Skeletal muscle tissue (tissue), 4 donors: ENCODE measurements around the gene LRG1. TPM values are rescaled to one million over a fixed set of nuclear protein-coding genes. Genes with fewer than 3 reads are reported as not detected.

Source experiments
- H3K27ac ChIP-seq: one replicate; pipeline ENCODE4 v1.7.0; 2013; ENCODE audit warnings: mild to moderate bottlenecking, low read depth, low read length, inconsistent platforms
- H3K27me3 ChIP-seq, 3 donors: one replicate each; pipeline ENCODE4 v1.7.0; 2013; ENCODE audit warnings: low read length in 3 of 3; ENCODE audit not compliant: control insufficient read depth in 3 of 3, insufficient read depth in 3 of 3
- H3K36me3 ChIP-seq, 3 donors: one replicate each; pipeline ENCODE4 v1.7.0; 2013; ENCODE audit warnings: low read length in 3 of 3; ENCODE audit not compliant: control insufficient read depth in 3 of 3, insufficient read depth in 3 of 3
- H3K4me1 ChIP-seq, 3 donors: one replicate each; pipeline ENCODE4 v1.7.0; 2013; ENCODE audit warnings: low read length in 3 of 3, mild to moderate bottlenecking in 3 of 3; ENCODE audit not compliant: control insufficient read depth in 3 of 3, insufficient read depth in 3 of 3
- H3K4me3 ChIP-seq, 3 donors: one replicate each; pipeline ENCODE4 v1.7.0; 2013; ENCODE audit warnings: low read length in 3 of 3
- H3K9ac ChIP-seq, 3 donors: one replicate each; pipeline ENCODE4 v1.7.0; 2013; ENCODE audit warnings: low read length in 3 of 3, mild to moderate bottlenecking in 3 of 3, moderate library complexity in 2 of 3, low read depth in 1 of 3
- H3K9me3 ChIP-seq, 3 donors: one replicate each; pipeline ENCODE4 v1.7.0; 2013; ENCODE audit warnings: low read length in 3 of 3; ENCODE audit not compliant: control insufficient read depth in 3 of 3
- total RNA-seq: library from RNA; depleted of rRNA; stranded (reverse); fragments of >200 nt; gene quantifications from one replicate; pipeline ENCODE4 v1.2.3, GENCODE V29; 2014
- donor health status: Osteomylitis.

LRG1 gene
- total RNA-seq, 1 donor from 2014 or later: 0.52 TPM

GRCh38 chr19:4497770-4498389 is 42.0 kb downstream of the LRG1 start:
- Histone ChIP-seq H3K27me3 (no peaks in the 10 kb centered on the region), H3K27ac (no peak overlapping the region), H3K36me3 (peaks cover 42 to 58% (median 52%) of the 10 kb centered on the region in 3 donors), H3K4me3 (no peak overlapping the region), H3K9ac (no peak overlapping the region), H3K4me1 (peaks cover 0 to 7% (median 0%) of the 10 kb centered on the region in 3 donors), H3K9me3 (no peaks in the 10 kb centered on the region)

GRCh38 chr19:4496304-4496703 is 43.5 kb downstream of the LRG1 start:
- Histone ChIP-seq H3K27ac (no peak overlapping the region), H3K4me1 (peaks cover 0 to 10% (median 0%) of the 10 kb centered on the region in 3 donors), H3K4me3 (no peak overlapping the region), H3K36me3 (peaks cover 38 to 53% (median 51%) of the 10 kb centered on the region in 3 donors), H3K9me3 (no peaks in the 10 kb centered on the region), H3K27me3 (no peaks in the 10 kb centered on the region), H3K9ac (no peak overlapping the region)

GRCh38 chr19:4495471-4495870 is 44.4 kb downstream of the LRG1 start:
- Histone ChIP-seq H3K27me3 (no peaks in the 10 kb centered on the region), H3K9ac (no peak overlapping the region), H3K4me3 (no peak overlapping the region), H3K9me3 (no peaks in the 10 kb centered on the region), H3K4me1 (peaks cover 0 to 10% (median 0%) of the 10 kb centered on the region in 3 donors), H3K36me3 (peaks cover 33 to 46% (median 45%) of the 10 kb centered on the region in 3 donors), H3K27ac (no peak overlapping the region)

- no peak overlapping the region for H3K27ac ChIP-seq
Measured at GRCh38 chr19:4494691-4495064, 45.2 kb downstream of the LRG1 start.

GRCh38 chr19:4493929-4494690 is 45.7 kb downstream of the LRG1 start:
- no peak overlapping the region for H3K27ac ChIP-seq
- H3K9ac ChIP-seq: no peak overlapping the region
- H3K4me3 ChIP-seq: no peak overlapping the region
- no peaks in the 10 kb centered on the region for H3K27me3 ChIP-seq
- H3K9me3 ChIP-seq: no peaks in the 10 kb centered on the region
- H3K4me1 ChIP-seq: peaks cover 0 to 10% (median 0%) of the 10 kb centered on the region in 3 donors
- peaks cover 38 to 55% (median 51%) of the 10 kb centered on the region in 3 donors for H3K36me3 ChIP-seq

More at GRCh38 chr19:4494691-4495064, 45.2 kb downstream of the LRG1 start:
- Histone ChIP-seq H3K9me3 (no peaks in the 10 kb centered on the region), H3K4me1 (peaks cover 0 to 10% (median 0%) of the 10 kb centered on the region in 3 donors), H3K27me3 (no peaks in the 10 kb centered on the region), H3K9ac (no peak overlapping the region), H3K36me3 (peaks cover 35 to 50% (median 48%) of the 10 kb centered on the region in 3 donors), H3K4me3 (no peak overlapping the region)

GRCh38 chr19:4493104-4493928 is 46.5 kb downstream of the LRG1 start:
- peaks cover 39 to 56% (median 55%) of the 10 kb centered on the region in 3 donors for H3K36me3 ChIP-seq
- H3K27me3 ChIP-seq: no peaks in the 10 kb centered on the region

GRCh38 chr19:4492337-4493103 is 47.3 kb downstream of the LRG1 start:
- H3K4me3 ChIP-seq: no peak overlapping the region
- no peaks in the 10 kb centered on the region for H3K27me3 ChIP-seq
- no peak overlapping the region for H3K27ac ChIP-seq
- H3K9me3 ChIP-seq: no peaks in the 10 kb centered on the region
- peaks cover 0 to 10% (median 0%) of the 10 kb centered on the region in 3 donors for H3K4me1 ChIP-seq
- H3K9ac ChIP-seq: no peak overlapping the region
- H3K36me3 ChIP-seq: peaks cover 37 to 52% (median 50%) of the 10 kb centered on the region in 3 donors

More at GRCh38 chr19:4493104-4493928, 46.5 kb downstream of the LRG1 start:
- no peak overlapping the region for H3K4me3 ChIP-seq
- no peaks in the 10 kb centered on the region for H3K9me3 ChIP-seq
- H3K9ac ChIP-seq: no peak overlapping the region
- H3K4me1 ChIP-seq: peaks cover 0 to 10% (median 0%) of the 10 kb centered on the region in 3 donors
- no peak overlapping the region for H3K27ac ChIP-seq

GRCh38 chr19:4491446-4491845 is 48.4 kb downstream of the LRG1 start:
- no peaks in the 10 kb centered on the region for H3K9me3 ChIP-seq
- H3K27me3 ChIP-seq: no peaks in the 10 kb centered on the region
- H3K4me1 ChIP-seq: peaks cover 0 to 10% (median 0%) of the 10 kb centered on the region in 3 donors
- no peak overlapping the region for H3K9ac ChIP-seq
- no peak overlapping the region for H3K4me3 ChIP-seq
- peaks cover 37 to 49% (median 47%) of the 10 kb centered on the region in 3 donors for H3K36me3 ChIP-seq
- no peak overlapping the region for H3K27ac ChIP-seq

GRCh38 chr19:4488496-4488895 is 51.3 kb downstream of the LRG1 start:
- Histone ChIP-seq H3K4me1 (peaks cover 0 to 10% (median 0%) of the 10 kb centered on the region in 3 donors), H3K27me3 (no peaks in the 10 kb centered on the region), H3K36me3 (peaks cover 29 to 32% (median 31%) of the 10 kb centered on the region in 3 donors), H3K9me3 (no peaks in the 10 kb centered on the region), H3K27ac (no peak overlapping the region), H3K9ac (no peak overlapping the region), H3K4me3 (no peak overlapping the region)
